Activated CD4-positive, alpha-beta memory T cell treated with anti-CD3 and anti-CD28 coated beads for 36 hours (primary cell): ENCODE measurements around the gene CEP295NL. TPM values are rescaled to one million over a fixed set of nuclear protein-coding genes. Genes with fewer than 3 reads are reported as not detected.

Experiments used
- CTCF ChIA-PET: fragments of 350-600 bp; sonication (Branson Sonifier 250); formaldehyde crosslinking; loops from one replicate; lab custom pipeline; 2021; ENCODE audit warnings: antibody characterized with exemption, inconsistent platforms; lab: Charles Lee
- POLR2A ChIA-PET: fragments of 350-600 bp; sonication (Branson Sonifier 250); formaldehyde crosslinking; loops from one replicate; lab custom pipeline; 2021; ENCODE audit warnings: antibody characterized with exemption; lab: Charles Lee
- DNase-seq: peaks from one replicate; pipeline ENCODE4 v3.0.0-alpha.2; 2020
- H3K27ac Mint-ChIP-seq: one replicate; pipeline ENCODE4 v1.8.0; 2021; ENCODE audit warnings: mixed read lengths
- H3K27me3 Mint-ChIP-seq: one replicate; pipeline ENCODE4 v1.8.0; 2021; ENCODE audit warnings: mixed read lengths
- H3K36me3 Mint-ChIP-seq: one replicate; pipeline ENCODE4 v1.8.0; 2021; ENCODE audit warnings: mixed read lengths
- H3K4me1 Mint-ChIP-seq: one replicate; pipeline ENCODE4 v1.8.0; 2021; ENCODE audit warnings: low read depth, mixed read lengths
- H3K4me3 Mint-ChIP-seq: one replicate; pipeline ENCODE4 v1.8.0; 2021; ENCODE audit warnings: mild to moderate bottlenecking, mixed read lengths
- H3K9me3 Mint-ChIP-seq: one replicate; pipeline ENCODE4 v1.8.0; 2021; ENCODE audit warnings: mixed read lengths
- intact Hi-C: fragments of 100-400 bp; cut with micrococcal nuclease; formaldehyde crosslinking; loops from one replicate; pipeline ENCODE4 v1.15.1; 2023
- total RNA-seq, 2 experiments: library from RNA; stranded (reverse); gene quantifications; one replicate each; pipeline ENCODE4 v1.2.3, GENCODE V29; 2021

The CEP295NL gene
- total RNA-seq, 2 experiments from 2014 or later: not detected

DNA sequence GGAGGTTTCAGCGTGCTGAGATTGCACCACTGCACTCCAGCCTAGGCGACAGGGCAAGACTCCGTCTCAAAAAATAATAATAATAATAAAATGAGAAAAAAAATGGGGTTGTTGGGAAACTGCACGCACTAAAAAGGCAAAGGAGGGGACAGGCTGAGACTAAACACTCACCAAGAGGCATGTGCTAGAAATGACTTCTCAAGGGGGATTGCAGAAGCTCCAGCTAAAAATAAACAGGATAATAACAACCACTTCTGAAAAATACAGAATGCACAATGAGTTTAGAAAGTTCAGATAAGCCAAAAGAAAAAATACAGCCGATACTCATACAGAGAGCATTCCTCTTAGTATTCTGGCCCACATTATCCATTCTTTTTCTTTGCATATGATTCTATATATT lies 37.3 kb upstream of the CEP295NL start:
- Mint-ChIP-seq H3K36me3 (no peaks in the 10 kb centered on the region), H3K27ac (no peak overlapping the region), H3K4me3 (no peak overlapping the region), H3K27me3 (peaks cover 2% of the 10 kb centered on the region), H3K4me1 (no peaks in the 10 kb centered on the region), H3K9me3 (no peaks in the 10 kb centered on the region)
- intact Hi-C loops: no loop called here
- CTCF ChIA-PET: interaction anchor here (2.4 kb wide), 1 partner anchor 31 kb away, joined by 11 read pairs; no protein-coding TSS in a partner anchor
- no peak for DNase-seq
- POLR2A ChIA-PET: no interaction called here

DNA sequence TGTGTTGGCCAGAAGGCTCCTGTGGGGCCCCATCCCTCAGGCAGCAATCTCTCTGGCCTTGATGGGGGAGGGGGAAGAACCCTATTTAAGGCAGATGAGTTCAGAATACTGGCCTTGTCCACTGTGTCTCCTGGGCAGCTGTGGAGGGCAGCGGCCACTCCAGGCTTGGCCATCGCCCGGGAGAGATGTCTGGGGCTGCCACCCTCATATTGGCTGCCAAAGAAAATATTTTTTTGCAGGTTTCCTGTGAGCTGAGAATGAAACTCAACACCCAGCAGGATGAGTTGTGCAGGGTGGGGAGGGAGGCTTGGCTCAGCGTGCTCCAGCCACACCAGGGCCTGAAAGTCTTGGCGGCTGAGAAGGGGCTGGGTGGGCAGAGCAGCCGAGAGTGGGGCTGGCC lies 36.6 kb upstream of the CEP295NL start:
- ChIA-PET CTCF (no interaction called here), POLR2A (no interaction called here)
- H3K9me3 Mint-ChIP-seq: no peaks in the 10 kb centered on the region
- no peak overlapping the region for H3K4me3 Mint-ChIP-seq
- no peaks in the 10 kb centered on the region for H3K36me3 Mint-ChIP-seq
- peaks cover 2% of the 10 kb centered on the region for H3K27me3 Mint-ChIP-seq
- intact Hi-C loops: no loop called here
- DNase-seq: no peak
- no peak overlapping the region for H3K27ac Mint-ChIP-seq
- H3K4me1 Mint-ChIP-seq: no peaks in the 10 kb centered on the region

DNA sequence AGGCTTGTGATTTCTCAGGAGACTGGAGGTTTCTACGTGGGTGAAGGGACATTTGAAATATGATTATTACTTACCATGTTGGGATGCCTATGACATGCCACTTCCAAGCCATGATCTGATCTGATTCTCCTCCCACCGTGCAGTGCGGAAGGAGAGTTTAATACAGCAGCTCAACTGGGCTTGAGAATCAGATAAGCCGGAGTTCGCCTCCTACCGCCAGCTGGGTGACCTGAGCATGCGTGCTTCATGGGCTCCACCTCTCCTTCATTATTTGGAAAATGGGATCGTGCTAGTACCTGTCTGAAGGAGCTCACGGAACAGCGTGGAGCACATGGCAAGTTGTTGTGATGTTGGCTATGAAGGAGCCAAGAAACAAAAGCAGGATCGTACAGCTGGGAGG lies 34.6 kb upstream of the CEP295NL start:
- H3K9me3 Mint-ChIP-seq: no peaks in the 10 kb centered on the region
- no peaks in the 10 kb centered on the region for H3K27me3 Mint-ChIP-seq
- intact Hi-C loops: no loop called here
- no peak overlapping the region for H3K4me3 Mint-ChIP-seq
- H3K4me1 Mint-ChIP-seq: peaks cover 17% of the 10 kb centered on the region
- H3K36me3 Mint-ChIP-seq: no peaks in the 10 kb centered on the region
- no peak overlapping the region for H3K27ac Mint-ChIP-seq
- DNase-seq: no peak
- ChIA-PET POLR2A (no interaction called here), CTCF (no interaction called here)

DNA sequence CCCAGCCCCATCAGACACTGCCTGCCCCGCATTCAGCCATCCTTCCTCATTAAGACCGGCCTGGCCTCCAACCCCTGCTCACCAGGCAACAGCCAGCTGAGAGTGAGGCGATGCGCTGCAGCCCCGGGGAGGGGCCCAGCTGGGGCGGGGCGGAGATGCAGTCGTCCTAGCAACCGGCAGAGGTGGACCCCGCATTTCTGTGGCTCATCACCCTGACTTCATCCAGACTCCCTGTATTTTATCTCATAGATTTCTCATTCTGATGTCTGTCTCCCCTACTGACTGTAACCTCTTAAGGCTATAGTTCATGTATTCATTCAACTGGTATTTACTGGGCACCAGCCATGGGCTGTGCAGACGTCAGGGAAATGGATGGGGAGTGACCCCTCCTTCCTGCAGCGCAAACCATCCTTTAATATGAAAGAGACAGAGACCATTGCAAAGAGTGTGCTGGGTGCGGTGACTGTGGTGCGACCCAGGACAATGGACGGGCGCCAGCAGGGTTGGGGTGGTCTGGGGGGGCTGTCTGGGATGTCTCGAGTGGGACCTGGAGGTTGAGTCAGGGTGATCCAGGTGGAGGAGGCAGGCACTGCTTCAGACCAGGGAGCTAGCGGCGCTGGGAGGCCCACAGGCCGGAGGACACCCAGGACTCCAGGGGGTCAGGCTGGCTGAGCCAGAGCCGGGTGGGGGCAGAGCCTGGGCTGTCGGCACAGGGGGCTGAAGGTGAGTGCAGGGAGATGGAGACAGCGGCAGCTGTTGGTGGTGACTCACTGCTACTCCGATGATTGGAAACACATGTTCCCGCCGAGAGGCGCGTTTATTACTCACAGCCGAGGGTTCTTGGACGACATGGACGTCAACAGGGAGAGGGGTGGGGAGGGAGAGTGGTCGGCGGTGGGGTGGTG lies 32.7 kb upstream of the CEP295NL start:
- H3K4me1 Mint-ChIP-seq: peaks cover 17% of the 10 kb centered on the region
- no peaks in the 10 kb centered on the region for H3K36me3 Mint-ChIP-seq
- H3K27me3 Mint-ChIP-seq: no peaks in the 10 kb centered on the region
- no peak overlapping the region for H3K4me3 Mint-ChIP-seq
- POLR2A ChIA-PET: no interaction called here
- CTCF ChIA-PET: no interaction called here
- H3K27ac Mint-ChIP-seq: no peak overlapping the region
- intact Hi-C loops: no loop called here
- no peaks in the 10 kb centered on the region for H3K9me3 Mint-ChIP-seq
- DNase-seq: no peak

DNA sequence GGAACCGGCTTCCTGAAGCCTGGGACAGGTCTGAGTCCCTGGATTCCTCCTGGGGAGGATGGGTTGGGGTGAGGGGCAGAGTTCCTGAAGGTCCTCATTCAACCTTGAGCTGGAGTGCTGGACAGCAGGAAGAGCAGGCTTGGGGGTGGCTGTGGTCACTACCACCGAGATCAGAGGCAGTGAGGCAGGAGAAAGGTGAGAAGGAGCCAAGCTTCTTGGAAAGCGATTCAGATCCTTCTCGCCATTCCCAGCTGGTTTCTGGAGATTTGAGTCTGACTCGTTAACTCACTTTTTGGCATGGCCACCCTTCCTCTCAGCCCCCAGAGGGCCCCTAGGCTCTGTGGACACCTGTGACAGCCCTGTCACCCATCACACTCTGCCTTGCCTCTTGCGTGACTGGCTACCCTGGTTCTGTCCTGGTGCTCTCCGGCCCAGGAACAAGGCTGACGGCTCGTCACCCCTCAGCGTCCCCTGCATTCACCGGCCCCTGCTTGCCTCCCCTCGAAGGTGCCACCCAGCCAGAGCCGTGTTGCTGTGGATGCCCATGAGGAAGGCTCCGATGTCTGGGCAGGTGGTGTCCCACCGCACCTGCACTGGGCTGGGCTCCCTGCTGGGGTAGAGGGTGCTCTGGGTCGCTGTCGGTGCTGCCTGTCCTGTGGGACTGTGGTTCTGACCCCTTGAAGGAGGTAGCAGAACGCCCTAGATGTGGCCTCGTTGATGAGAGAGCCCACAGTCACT lies 31.8 kb upstream of the CEP295NL start:
- no peaks in the 10 kb centered on the region for H3K27me3 Mint-ChIP-seq
- H3K36me3 Mint-ChIP-seq: no peaks in the 10 kb centered on the region
- H3K4me1 Mint-ChIP-seq: peaks cover 17% of the 10 kb centered on the region
- DNase-seq: no peak
- ChIA-PET CTCF (no interaction called here), POLR2A (no interaction called here)
- H3K9me3 Mint-ChIP-seq: no peaks in the 10 kb centered on the region
- intact Hi-C loops: no loop called here
- H3K27ac Mint-ChIP-seq: no peak overlapping the region
- H3K4me3 Mint-ChIP-seq: no peak overlapping the region

DNA sequence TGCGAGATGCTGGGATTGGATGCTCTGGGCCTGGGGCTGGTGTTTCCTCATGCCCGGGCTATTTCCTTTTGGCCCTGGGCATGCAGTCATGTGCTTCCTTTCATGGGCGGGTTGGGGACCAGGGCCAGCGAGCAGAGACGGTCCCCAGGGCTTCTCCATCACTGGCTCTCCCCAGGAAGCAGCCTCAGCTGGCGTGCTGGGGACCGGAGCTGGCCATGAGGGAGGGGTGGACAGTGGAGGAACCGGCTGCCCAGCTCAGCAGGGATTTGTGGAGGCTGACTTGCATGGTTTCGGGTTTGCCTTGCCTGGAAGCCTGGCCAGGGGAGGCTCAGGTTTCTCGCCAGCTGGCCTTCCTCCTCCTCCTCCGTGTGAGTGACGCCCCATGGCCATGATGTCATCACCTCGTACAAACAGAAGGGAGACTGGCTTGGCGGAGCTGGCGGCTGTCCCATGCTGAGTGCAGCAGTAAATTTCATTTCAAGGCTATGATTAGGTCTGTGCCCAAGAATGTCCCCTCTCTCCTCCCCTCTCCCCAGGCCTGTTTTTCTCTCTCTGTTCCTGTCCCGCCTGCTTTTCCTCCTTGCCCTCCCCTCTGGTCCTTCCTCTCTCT lies 31.1 kb upstream of the CEP295NL start:
- Mint-ChIP-seq H3K4me3 (no peak overlapping the region), H3K27ac (peak overlapping the region; percentile 8), H3K27me3 (no peaks in the 10 kb centered on the region), H3K36me3 (no peaks in the 10 kb centered on the region), H3K4me1 (peaks cover 17% of the 10 kb centered on the region), H3K9me3 (no peaks in the 10 kb centered on the region)
- intact Hi-C loops: loop anchor here (2.0 kb wide), 1 partner anchor 37 kb away; no protein-coding TSS in a partner anchor
- no peak for DNase-seq
- ChIA-PET CTCF (interaction anchor here (1.2 kb wide), 1 partner anchor 36 kb away, joined by 3 read pairs; no protein-coding TSS in a partner anchor), POLR2A (no interaction called here)

DNA sequence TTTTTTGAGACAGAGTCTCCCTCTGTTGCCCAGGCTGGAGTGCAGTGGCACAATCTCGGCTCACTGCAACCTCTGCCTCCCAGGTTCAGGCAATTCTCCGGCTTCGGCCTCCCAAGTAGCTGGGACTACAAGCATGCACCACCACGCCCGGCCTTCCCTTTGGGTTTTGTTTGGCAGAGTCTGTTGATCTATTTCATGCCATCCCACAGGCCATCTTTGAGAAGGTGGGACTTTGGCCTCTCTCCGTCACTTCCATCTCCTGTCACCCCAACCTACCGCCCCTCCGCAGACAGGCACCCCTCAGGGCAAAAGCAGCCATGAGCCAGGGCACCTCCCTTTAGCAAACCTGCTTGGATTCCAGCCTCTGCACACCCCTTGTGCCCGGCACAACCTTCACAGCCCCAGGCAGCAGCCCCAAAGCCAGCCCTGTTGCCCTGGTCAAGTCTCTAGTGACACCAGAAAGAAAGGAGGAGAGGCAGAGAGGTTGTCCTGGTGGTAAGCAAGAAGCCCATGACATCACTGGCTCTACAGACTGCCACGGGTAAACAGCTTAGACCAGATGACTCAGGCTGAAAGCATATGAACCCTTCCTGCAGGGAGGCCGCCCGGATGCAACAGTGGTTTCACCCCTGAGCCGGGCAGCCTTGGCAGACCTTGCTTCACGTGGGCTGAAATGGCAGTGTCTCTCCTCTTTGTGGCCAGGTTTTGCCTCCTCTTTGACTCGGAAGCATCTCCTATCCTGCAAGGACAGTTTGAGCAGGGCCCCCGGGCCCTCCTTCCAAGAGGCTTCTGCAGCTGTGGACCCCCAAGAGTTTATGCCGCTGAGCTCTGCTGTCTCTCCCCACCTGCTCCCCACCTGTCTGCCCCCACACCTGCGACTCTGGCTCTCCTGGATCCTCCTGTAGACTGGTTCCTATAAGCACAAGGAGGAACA lies 30.3 kb upstream of the CEP295NL start:
- no peaks in the 10 kb centered on the region for H3K9me3 Mint-ChIP-seq
- no peak overlapping the region for H3K4me3 Mint-ChIP-seq
- H3K36me3 Mint-ChIP-seq: no peaks in the 10 kb centered on the region
- no peaks in the 10 kb centered on the region for H3K27me3 Mint-ChIP-seq
- CTCF ChIA-PET: interaction anchor here (1.2 kb wide), 1 partner anchor 37 kb away, joined by 3 read pairs; no protein-coding TSS in a partner anchor
- peaks cover 17% of the 10 kb centered on the region for H3K4me1 Mint-ChIP-seq
- intact Hi-C loops: loop anchor here (2.0 kb wide), 1 partner anchor 38 kb away; no protein-coding TSS in a partner anchor
- peak overlapping the region; percentile 81 for H3K27ac Mint-ChIP-seq
- POLR2A ChIA-PET: no interaction called here
- DNase-seq: peak; percentile 82

DNA sequence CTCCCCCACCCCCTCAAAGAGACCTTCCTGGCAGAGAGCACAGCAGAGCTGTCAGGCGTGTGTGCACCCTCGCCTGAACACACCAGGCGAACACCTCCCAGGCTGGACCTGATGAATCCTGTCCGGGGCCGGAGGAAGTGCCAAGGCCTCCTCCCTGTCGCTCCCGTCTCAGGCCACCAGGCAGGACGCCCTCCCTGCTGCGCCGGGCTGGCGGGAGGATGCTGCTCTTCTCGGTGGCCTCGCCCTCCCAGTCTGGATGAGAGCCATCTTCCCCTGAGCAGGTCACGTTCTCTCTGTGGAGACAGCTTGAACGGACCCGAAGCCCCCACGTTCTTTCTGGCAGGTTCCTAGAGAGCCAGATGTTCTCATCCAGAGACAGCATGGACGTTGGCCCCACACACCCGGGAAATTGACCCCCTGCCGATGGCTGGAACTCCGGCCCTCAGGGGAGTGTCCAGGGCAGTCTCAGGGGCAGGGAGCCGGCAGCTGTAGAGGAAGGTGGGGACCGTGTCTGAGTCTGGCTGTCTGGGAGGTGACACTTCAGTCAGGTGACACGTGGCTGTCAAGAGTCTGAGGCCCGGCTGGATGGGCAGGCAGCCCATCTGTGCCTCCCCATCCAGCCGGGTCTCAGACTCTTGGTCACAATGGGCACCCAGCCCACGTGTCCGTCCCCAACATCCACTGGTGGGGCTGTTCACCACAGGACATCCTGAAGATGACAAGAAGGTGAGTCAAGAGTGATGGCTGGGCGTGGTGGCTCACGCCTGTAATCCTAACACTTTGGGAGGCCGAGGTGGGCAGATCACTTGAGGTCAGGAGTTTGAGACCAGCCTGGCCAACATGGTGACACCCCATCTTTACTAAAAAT lies 27.1 kb upstream of the CEP295NL start:
- Mint-ChIP-seq H3K36me3 (no peaks in the 10 kb centered on the region), H3K4me1 (peaks cover 17% of the 10 kb centered on the region), H3K9me3 (no peaks in the 10 kb centered on the region), H3K4me3 (no peak overlapping the region), H3K27ac (no peak overlapping the region), H3K27me3 (peaks cover 11% of the 10 kb centered on the region)
- POLR2A ChIA-PET: no interaction called here
- CTCF ChIA-PET: interaction anchor here (1.5 kb wide), 1 partner anchor 64 kb away, joined by 3 read pairs; no protein-coding TSS in a partner anchor
- intact Hi-C loops: loop anchor here (10.0 kb wide), 1 partner anchor 65 kb away; no protein-coding TSS in a partner anchor
- no peak for DNase-seq

DNA sequence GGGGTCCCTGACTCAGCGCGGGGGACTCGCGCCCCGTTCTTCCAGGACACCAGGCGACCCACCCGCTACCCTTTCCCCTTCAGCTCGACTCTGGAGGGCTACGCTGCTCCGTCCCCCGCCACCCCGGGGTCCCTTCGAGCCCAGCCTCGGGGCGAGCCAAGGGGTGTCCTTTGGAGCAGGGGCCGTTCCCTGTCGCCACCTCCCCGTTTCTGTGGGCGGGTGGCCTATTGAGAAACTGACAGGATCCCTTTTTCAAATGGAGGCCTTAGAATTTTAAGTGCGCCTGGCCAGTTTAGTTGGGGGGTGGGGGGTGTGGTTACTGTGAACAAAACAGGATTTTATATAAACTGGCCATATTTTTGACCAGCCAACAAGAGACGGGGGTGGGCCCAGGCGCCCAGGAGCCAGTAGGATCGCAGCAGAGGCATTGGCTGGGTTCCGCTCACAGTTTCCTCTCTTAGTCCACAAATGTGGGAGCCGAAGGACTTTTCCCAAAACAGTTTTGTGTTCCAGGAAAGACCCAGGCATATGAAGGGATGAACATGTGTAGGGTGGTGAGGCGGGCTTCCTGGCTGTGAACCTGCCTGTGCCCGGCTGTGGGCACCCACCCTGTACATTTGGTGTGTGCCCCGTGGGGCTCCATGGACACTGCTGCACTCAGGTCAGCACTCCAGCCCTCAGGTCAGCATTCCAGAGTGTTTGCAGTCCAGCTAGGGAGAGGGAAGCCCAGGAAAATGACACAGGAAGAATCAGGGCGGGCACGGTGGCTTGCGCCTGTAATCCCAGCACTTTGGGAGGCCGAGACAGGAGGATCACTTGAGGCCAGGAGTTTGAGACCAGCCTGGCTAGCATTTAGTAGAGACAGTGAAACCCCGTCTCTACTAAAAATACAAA lies 22.9 kb upstream of the CEP295NL start:
- intact Hi-C loops: loop anchor here (10.0 kb wide), 1 partner anchor 61 kb away; no protein-coding TSS in a partner anchor

DNA sequence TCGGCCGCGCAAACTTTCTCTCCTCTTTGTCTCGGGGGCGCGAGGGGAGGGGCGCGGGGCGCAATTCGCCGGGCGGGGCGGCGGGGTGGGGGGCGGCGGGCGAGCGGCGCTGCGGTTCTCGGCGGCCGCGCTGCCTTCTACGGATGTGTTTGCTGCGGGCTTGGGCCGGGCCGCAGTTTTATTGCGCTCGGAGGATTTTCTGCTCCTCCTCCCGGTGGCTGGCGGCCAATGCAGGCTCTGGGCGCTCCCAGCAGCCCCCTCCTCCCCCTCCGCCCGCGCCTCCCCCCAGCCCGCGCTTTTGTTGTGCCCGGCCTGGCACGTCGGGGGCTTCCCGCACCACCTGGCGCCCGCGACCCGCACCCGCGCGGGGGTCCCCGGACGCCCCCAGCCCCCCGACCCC lies 22.2 kb upstream of the CEP295NL start, which contains the start of gene TIMP2:
TSS of gene TIMP2 (minus strand) at position 154 of the 400 bp plus-strand sequence. CDS start 299 bp downstream, outside the sequence.
- peaks cover 10% of the 10 kb centered on the region for H3K4me1 Mint-ChIP-seq
- DNase-seq: peak; percentile 74
- peak within 1 kb of the TSS; percentile 26 for H3K4me3 Mint-ChIP-seq
- H3K9me3 Mint-ChIP-seq: no peaks in the 10 kb centered on the region
- CTCF ChIA-PET: interaction anchor here (0.6 kb wide), 1 partner anchor 1173 kb away, joined by 3 read pairs; no protein-coding TSS in a partner anchor
- POLR2A ChIA-PET: no interaction called here
- no peak within 1 kb of the TSS for H3K27ac Mint-ChIP-seq
- peaks cover 17% of the 10 kb centered on the region for H3K27me3 Mint-ChIP-seq
- H3K36me3 Mint-ChIP-seq: no peaks in the 10 kb centered on the region
- intact Hi-C loops: loop anchor here (10.0 kb wide), 1 partner anchor 60 kb away; no protein-coding TSS in a partner anchor

More for the DNA sequence above, 22.9 kb upstream of the CEP295NL start:
- Mint-ChIP-seq H3K27ac (no peak overlapping the region), H3K27me3 (peaks cover 17% of the 10 kb centered on the region), H3K36me3 (no peaks in the 10 kb centered on the region), H3K9me3 (no peaks in the 10 kb centered on the region), H3K4me3 (no peak overlapping the region), H3K4me1 (peaks cover 10% of the 10 kb centered on the region)
- POLR2A ChIA-PET: no interaction called here
- DNase-seq: no peak
- CTCF ChIA-PET: interaction anchor here (0.6 to 1.0 kb wide), 2 partner anchors 17 to 1174 kb away, joined by 3 read pairs; no protein-coding TSS in a partner anchor
